Measurements from ENCODE around the gene ENOX1. TPM values are rescaled to one million over a fixed set of nuclear protein-coding genes. Genes with fewer than 3 reads are reported as not detected.

ENOX1 gene
- total RNA-seq, 2 donors from 2014 or later, result 1.3 to 2.4 TPM

DNA sequence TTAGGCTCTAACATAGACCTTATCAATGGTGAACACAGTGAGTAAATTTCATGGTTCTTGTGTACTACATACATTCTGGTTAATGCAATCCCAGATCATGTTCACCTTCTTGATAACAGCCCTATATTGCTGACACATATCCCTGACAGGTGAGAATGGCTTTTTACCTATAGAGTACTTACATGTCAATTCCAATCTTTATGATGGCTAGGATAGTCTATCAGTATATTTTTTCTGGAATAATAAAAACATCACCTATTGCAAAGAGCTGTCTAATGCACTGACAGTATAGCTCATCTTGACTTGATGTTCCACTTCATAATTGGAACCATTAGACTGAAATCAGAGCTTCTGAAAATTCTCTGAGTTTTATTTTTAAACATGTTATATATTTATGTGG, 199.4 kb downstream of the ENOX1 start:
- Histone ChIP-seq H3K4me3 (no peak overlapping the region), H3K4me1 (no peaks in the 10 kb centered on the region), H3K9me3 (no peaks in the 10 kb centered on the region), H3K27ac (no peak overlapping the region), H3K36me3 (no peaks in the 10 kb centered on the region), H3K27me3 (no peaks in the 10 kb centered on the region)
- TF ChIP-seq, protein P1, sequence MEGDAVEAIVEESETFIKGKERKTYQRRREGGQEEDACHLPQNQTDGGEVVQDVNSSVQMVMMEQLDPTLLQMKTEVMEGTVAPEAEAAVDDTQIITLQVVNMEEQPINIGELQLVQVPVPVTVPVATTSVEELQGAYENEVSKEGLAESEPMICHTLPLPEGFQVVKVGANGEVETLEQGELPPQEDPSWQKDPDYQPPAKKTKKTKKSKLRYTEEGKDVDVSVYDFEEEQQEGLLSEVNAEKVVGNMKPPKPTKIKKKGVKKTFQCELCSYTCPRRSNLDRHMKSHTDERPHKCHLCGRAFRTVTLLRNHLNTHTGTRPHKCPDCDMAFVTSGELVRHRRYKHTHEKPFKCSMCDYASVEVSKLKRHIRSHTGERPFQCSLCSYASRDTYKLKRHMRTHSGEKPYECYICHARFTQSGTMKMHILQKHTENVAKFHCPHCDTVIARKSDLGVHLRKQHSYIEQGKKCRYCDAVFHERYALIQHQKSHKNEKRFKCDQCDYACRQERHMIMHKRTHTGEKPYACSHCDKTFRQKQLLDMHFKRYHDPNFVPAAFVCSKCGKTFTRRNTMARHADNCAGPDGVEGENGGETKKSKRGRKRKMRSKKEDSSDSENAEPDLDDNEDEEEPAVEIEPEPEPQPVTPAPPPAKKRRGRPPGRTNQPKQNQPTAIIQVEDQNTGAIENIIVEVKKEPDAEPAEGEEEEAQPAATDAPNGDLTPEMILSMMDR (IDR thresholded peaks at IDR 0.05), result no peak
- DNase-seq (ENCODE audit: low spot score), result no peak

DNA sequence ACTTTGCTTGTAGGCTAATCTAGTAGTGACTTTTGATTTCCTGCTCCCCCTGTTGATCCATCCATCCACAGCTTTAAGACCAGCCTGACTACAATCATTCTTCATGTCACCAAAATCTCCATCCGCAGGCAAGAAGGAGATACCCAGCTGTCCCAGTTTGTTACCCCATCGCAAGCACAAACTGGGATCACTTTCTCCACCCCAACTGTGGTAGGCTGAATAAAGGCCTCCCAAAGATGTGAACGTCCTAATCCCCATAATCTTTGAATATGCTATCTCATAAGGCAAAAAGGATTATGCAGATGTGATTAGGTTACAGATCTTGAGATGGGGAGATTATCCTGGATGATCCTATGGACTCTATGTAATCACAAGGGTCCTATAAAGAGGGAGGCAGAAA, 202.0 kb downstream of the ENOX1 start:
- Histone ChIP-seq H3K4me3 (no peak overlapping the region), H3K27me3 (no peaks in the 10 kb centered on the region), H3K9me3 (no peaks in the 10 kb centered on the region), H3K27ac (no peak overlapping the region), H3K4me1 (no peaks in the 10 kb centered on the region), H3K36me3 (no peaks in the 10 kb centered on the region)
- no peak for DNase-seq (ENCODE audit: low spot score)
- TF ChIP-seq, protein P1 (IDR thresholded peaks at IDR 0.05), result no peak

DNA sequence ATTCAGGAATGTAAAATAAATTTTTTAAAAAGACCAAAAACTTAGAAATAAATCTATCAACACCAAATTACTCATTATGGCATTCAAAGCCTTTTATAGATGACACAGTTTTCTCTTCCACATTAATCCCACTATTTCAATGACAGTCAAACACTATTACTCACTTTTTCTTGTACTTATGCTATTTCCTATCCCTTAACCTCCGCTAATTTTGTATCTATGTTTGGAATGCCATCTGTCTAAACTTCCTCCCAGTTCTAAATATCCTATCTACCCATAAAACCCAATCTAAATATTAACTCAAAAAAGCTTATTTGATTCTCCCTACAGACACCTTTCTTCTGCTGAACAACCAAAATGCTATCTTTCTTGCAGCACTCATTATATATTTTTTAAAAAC, 203.5 kb downstream of the ENOX1 start:
- no peaks in the 10 kb centered on the region for H3K27me3 ChIP-seq
- H3K4me1 ChIP-seq, result no peaks in the 10 kb centered on the region
- no peak for DNase-seq (ENCODE audit: low spot score)
- no peak overlapping the region for H3K4me3 ChIP-seq
- no peak overlapping the region for H3K27ac ChIP-seq
- TF ChIP-seq, protein P1 (IDR thresholded peaks at IDR 0.05), result no peak
- no peaks in the 10 kb centered on the region for H3K9me3 ChIP-seq
- no peaks in the 10 kb centered on the region for H3K36me3 ChIP-seq

DNA sequence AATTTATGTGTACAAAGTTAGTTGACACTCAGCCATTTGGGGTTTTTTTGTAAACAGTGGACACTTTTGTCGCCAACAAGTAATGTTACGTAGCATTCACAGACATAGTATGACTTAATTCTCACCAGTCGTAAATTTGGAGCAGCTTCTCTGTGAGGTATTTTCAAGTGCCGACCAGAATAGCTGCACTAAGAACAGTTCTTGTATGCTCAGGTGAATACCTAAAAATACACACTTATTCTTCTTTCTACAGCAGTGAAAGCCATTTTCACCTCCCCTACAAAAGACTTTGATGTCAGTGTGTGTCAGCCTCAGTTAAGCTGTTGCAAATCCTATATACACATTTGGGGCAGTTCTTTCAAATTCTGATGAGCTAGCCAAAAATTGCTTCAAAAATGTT, 206.5 kb downstream of the ENOX1 start:
- Histone ChIP-seq H3K36me3 (no peaks in the 10 kb centered on the region), H3K9me3 (no peaks in the 10 kb centered on the region), H3K4me3 (no peak overlapping the region), H3K27ac (no peak overlapping the region), H3K4me1 (no peaks in the 10 kb centered on the region), H3K27me3 (no peaks in the 10 kb centered on the region)
- DNase-seq (ENCODE audit: low spot score), result no peak
- TF ChIP-seq, protein P1 (IDR thresholded peaks at IDR 0.05), result no peak

DNA sequence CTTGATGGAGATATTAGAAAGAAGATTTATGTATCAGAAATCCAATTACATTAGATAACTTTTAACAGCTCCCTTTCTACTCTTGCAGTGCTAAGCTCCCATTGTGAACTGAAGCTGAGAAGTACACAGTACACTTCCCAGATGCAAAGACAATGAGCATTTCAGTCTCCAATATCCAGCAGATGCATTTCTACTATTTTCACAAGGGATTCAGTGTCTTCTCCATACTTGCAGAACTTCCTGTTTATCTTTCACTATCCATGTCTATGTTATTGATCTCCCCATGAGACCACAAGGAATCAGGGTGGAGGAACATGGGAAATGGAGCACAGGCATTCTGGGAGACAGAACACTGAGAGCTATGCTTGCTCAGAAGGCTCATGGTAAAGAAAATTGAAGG, 207.5 kb downstream of the ENOX1 start:
- Histone ChIP-seq H3K27me3 (no peaks in the 10 kb centered on the region), H3K27ac (no peak overlapping the region), H3K9me3 (no peaks in the 10 kb centered on the region), H3K36me3 (no peaks in the 10 kb centered on the region), H3K4me3 (no peak overlapping the region), H3K4me1 (no peaks in the 10 kb centered on the region)
- DNase-seq (ENCODE audit: low spot score), result no peak
- TF ChIP-seq, protein P1 (IDR thresholded peaks at IDR 0.05), result no peak

DNA sequence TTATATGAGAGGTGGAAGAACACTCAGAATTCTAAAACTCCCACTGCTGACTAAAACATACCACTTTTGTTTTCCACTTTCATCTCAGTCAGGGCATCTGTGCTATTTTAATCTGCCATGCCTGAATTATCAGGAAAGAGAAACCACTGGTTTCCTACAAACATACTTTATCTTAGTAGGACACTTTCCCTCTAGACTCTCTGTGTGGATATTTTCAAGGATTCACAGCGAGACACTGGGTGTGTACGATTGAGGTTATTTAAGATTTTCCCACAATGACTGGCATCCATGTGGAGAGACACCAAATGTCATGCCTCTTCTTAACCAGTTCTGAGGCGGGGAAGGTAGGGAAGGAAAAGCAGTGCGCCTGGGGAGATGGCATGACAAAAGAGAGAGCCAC, 212.2 kb downstream of the ENOX1 start:
- no peak for DNase-seq (ENCODE audit: low spot score)
- no peaks in the 10 kb centered on the region for H3K27me3 ChIP-seq
- TF ChIP-seq, protein P1 (IDR thresholded peaks at IDR 0.05), result no peak

More for the DNA sequence above, 212.2 kb downstream of the ENOX1 start:
- Histone ChIP-seq H3K4me3 (no peak overlapping the region), H3K4me1 (no peaks in the 10 kb centered on the region), H3K27ac (no peak overlapping the region), H3K36me3 (no peaks in the 10 kb centered on the region), H3K9me3 (no peaks in the 10 kb centered on the region)
